ENCODE data around the gene PVALEF.

DNA sequence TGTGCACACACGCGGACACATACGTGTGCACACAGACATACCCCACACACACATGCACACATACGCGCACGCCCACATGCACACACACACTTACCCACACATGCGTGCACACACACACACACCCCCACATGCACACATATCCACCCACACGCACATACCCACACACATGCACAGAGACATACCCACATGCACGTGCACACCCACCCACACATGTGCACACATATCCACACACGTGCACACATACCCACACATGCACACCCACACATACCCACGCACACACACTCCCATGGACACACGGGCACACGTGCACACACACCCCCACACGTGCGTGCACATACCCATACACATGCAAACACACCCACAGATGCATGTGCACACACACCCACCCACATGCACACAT lies 27.2 kb upstream of the PVALEF start:
- TF ChIP-seq SIX5 (IDR thresholded peaks at IDR 0.05; ENCODE audit: low read depth, low read length) (no peak), HDAC6 (IDR thresholded peaks at IDR 0.05; ENCODE audit: low read depth, low read length) (no peak), CREB1 (IDR thresholded peaks at IDR 0.05) (no peak), POLR2AphosphoS5 (IDR thresholded peaks at IDR 0.05; ENCODE audit: low read depth, low read length) (no peak), SP1 (IDR thresholded peaks at IDR 0.05; ENCODE audit: low read depth, low read length) (no peak), JUND (IDR thresholded peaks at IDR 0.05; ENCODE audit: low read length) (no peak)
- TF ChIP-seq, protein P1, sequence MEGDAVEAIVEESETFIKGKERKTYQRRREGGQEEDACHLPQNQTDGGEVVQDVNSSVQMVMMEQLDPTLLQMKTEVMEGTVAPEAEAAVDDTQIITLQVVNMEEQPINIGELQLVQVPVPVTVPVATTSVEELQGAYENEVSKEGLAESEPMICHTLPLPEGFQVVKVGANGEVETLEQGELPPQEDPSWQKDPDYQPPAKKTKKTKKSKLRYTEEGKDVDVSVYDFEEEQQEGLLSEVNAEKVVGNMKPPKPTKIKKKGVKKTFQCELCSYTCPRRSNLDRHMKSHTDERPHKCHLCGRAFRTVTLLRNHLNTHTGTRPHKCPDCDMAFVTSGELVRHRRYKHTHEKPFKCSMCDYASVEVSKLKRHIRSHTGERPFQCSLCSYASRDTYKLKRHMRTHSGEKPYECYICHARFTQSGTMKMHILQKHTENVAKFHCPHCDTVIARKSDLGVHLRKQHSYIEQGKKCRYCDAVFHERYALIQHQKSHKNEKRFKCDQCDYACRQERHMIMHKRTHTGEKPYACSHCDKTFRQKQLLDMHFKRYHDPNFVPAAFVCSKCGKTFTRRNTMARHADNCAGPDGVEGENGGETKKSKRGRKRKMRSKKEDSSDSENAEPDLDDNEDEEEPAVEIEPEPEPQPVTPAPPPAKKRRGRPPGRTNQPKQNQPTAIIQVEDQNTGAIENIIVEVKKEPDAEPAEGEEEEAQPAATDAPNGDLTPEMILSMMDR (IDR thresholded peaks at IDR 0.05; ENCODE audit: control extremely low read depth in 1 of 3, insufficient read depth in 1 of 3, low read depth in 1 of 3, low read length in 3 of 3): no peak
